Right lobe of liver (tissue), 4 donors: Measurements from ENCODE around the gene CYBA.

Experiments
- CTCF ChIP-seq, 4 donors: fragments of 200-600 bp in 3 of 4; fragments of 450-650 bp in 1 of 4; IDR thresholded peaks; one replicate each; pipeline versions ENCODE4 v1.5.1 to v1.8.0; 2016 to 2022; ENCODE audit warnings: antibody characterized with exemption in 4 of 4, mild to moderate bottlenecking in 2 of 4
- POLR2A ChIP-seq: fragments of 450-650 bp; IDR thresholded peaks from one replicate; pipeline ENCODE4 v1.6.1; 2017; ENCODE audit warnings: antibody characterized with exemption, mild to moderate bottlenecking
- donor health status: DM: no; HTN: no; CAD: no.
- donor health status: DM: no; HTN: no; CAD: no.
- donor health status: DM: no; HTN: yes; CAD: no.

- TF ChIP-seq CTCF (IDR thresholded peaks at IDR 0.05) (no peak), POLR2A (no peak)
Observed at GRCh38 chr16:88662222-88662842, 11.5 kb upstream of the CYBA start.
